Activated CD4-positive, alpha-beta T cell treated with anti-CD3 and anti-CD28 coated beads, Interleukin-2, amount 50 U/mL, for 16 hours (primary cell): ENCODE results near the gene TSKU.

ENCODE experiments used
- DNase-seq: peaks from one replicate; pipeline ENCODE4 v3.0.0-alpha.2; 2020

Gene TSKU

GRCh38 chr11:76753449-76753848 is 29.7 kb upstream of the TSKU start:
- DNase-seq = no peak

GRCh38 chr11:76753950-76754349 is 29.2 kb upstream of the TSKU start:
- DNase-seq = no peak

- DNase-seq = no peak
These were observed 26.8 kb upstream of the TSKU start for GRCh38 chr11:76756341-76756741.

- no peak for DNase-seq
These were observed 24.8 kb upstream of the TSKU start for GRCh38 chr11:76758311-76758710.

GRCh38 chr11:76759092-76759491 is 24.1 kb upstream of the TSKU start:
- DNase-seq = no peak

GRCh38 chr11:76759517-76759916 is 23.6 kb upstream of the TSKU start:
- DNase-seq = no peak

GRCh38 chr11:76760236-76760635 is 22.9 kb upstream of the TSKU start:
- no peak for DNase-seq

GRCh38 chr11:76761718-76762355 is 21.3 kb upstream of the TSKU start:
- no peak for DNase-seq

- no peak for DNase-seq
These were observed 20.8 kb upstream of the TSKU start for GRCh38 chr11:76762356-76762752.

GRCh38 chr11:76762867-76763572 is 20.1 kb upstream of the TSKU start:
- DNase-seq = no peak

GRCh38 chr11:76763573-76764346 is 19.4 kb upstream of the TSKU start:
- no peak for DNase-seq

- no peak for DNase-seq
These were observed 18.1 kb upstream of the TSKU start for GRCh38 chr11:76764941-76765665.

- DNase-seq = no peak
These were observed 17.2 kb upstream of the TSKU start for GRCh38 chr11:76765863-76766350.

GRCh38 chr11:76766521-76766920 is 16.6 kb upstream of the TSKU start:
- DNase-seq = no peak

- DNase-seq = no peak
These were observed 15.5 kb upstream of the TSKU start for GRCh38 chr11:76767659-76768058.

- peak; percentile 39 for DNase-seq
These were observed 14.9 kb upstream of the TSKU start for GRCh38 chr11:76768088-76768908.

GRCh38 chr11:76768909-76769560 is 14.1 kb upstream of the TSKU start:
- DNase-seq = no peak

GRCh38 chr11:76769645-76770586 is 13.2 kb upstream of the TSKU start:
- DNase-seq = no peak

- no peak for DNase-seq
These were observed 12.3 kb upstream of the TSKU start for GRCh38 chr11:76770642-76771445.
